NCI-H524 (cell line): ENCODE measurements around the gene PTTG1IP.
"Not testable (repeated sequence)": the region's sequence is repeated elsewhere in the genome, so short reads cannot be mapped to it uniquely, and the experiment has no call there.

Experiments
- DNase-seq, 2 experiments: peaks; one replicate each; lab custom pipeline; 2025; lab: John Stamatoyannopoulos, UW

Gene PTTG1IP, protein sequence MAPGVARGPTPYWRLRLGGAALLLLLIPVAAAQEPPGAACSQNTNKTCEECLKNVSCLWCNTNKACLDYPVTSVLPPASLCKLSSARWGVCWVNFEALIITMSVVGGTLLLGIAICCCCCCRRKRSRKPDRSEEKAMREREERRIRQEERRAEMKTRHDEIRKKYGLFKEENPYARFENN

DNA sequence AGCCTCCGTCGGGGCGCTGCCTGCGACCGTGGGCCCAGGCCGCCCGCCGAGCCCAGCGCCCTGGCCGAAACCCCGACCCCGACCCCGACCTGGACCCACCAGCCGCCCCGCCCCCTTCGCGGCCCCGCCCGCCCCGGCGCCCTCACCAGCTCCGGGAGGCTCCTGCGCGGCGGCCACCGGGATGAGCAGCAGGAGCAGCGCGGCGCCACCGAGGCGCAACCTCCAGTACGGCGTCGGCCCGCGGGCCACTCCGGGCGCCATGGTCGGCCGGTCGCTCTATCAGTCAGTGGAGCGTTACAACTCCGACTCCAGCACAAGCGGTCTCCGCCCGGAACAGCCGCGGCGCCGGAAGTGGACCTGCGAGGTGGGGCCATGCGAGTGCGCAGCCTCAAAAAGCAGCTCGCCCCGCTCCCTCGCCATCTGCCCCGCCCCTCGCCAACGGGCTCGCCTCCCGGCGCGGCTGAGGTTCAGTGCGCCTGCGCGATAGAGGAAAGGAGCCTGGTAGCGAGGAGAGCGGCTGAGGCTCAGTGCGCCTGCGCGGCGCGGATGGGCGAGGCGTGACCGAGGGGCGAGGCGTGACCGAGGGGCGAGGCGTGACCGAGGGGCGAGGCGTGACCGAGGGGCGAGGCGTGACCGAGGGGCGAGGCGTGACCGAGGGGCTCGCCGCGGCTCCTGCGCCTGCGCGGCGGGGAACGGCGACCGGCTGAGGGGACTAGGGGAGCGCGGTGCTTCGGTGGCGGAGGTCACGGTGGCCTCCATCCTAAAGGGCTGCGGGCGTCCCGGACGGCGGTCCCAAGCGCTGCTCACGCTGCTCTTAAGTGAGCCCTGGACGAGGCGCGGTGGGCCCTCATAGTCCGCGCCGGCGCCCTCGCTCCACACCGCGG, at the start of gene PTTG1IP:
Gene PTTG1IP (minus strand): TSS at position 335 of the 884 bp plus-strand sequence. CDS start 74 bp downstream, at position 261.
- peak; percentile 98 for DNase-seq

- no peak for DNase-seq
Measured at GRCh38 chr21:44921928-44922327, 48.4 kb upstream of the PTTG1IP start.

GRCh38 chr21:44920694-44921604, 47.5 kb upstream of the PTTG1IP start, which contains the start of gene ITGB2:
ITGB2 (minus strand) TSS chr21:44920899; CDS start chr21:44910782, 10,117 bp downstream.
- DNase-seq = no peak

GRCh38 chr21:44919913-44920693, 46.6 kb upstream of the PTTG1IP start:
- no peak for DNase-seq

GRCh38 chr21:44919111-44919912, 45.8 kb upstream of the PTTG1IP start:
- no peak for DNase-seq

GRCh38 chr21:44918581-44919033, 45.1 kb upstream of the PTTG1IP start:
- peak in 1 of 2 experiments; percentile 32 for DNase-seq

- DNase-seq = no peak
Measured at GRCh38 chr21:44918107-44918470, 44.6 kb upstream of the PTTG1IP start.

DNA sequence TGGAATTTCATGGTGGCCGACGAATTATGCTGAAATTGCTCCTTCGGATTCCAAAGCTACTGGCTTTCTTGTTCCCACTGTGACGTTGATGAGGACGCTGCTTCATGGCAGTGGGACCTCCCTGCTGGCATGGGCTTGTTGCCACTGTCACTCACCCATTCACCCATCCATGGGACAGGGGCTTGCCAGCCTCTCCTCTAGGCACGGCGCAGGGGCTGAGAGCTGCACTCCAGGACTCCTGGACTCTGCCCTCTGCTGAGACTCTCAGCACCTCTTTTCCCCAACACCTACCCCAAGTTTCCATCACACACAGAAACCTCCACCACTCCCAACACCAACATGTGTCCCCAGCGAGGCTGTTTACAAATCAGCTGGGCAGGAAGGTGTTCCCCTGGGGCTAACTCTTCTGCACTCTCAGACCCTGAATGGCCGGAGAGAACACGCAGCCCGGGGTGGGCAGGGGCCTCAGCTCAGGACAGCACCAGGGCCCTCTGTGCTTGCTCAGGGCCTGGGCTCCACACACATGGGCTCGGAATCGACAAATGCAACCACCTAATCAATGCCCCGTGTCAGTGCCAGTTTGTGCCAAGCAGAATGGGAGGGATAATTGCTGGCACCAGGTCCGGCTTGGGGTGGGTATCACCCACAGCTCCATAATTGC, 44.1 kb upstream of the PTTG1IP start:
- no peak for DNase-seq

DNA sequence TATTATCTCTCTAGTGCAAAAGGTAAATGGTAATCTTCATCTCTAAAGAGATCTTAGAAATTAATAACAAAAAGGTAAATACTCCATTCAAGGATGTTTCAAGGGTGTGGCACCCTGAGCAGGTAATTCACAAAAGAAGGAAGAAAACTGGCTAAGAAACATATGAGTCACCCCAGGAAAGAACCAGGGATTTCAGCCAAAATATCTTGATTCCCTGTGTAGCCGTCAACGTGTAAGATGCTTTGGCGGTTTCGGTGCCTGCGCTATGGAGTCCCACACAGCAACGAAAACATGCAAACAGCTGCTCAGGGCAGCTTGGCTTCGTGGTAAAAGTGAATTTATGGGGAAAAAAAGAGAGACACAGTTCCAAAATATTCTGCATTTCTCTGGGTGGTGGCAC, 43.5 kb upstream of the PTTG1IP start:
- no peak for DNase-seq

DNA sequence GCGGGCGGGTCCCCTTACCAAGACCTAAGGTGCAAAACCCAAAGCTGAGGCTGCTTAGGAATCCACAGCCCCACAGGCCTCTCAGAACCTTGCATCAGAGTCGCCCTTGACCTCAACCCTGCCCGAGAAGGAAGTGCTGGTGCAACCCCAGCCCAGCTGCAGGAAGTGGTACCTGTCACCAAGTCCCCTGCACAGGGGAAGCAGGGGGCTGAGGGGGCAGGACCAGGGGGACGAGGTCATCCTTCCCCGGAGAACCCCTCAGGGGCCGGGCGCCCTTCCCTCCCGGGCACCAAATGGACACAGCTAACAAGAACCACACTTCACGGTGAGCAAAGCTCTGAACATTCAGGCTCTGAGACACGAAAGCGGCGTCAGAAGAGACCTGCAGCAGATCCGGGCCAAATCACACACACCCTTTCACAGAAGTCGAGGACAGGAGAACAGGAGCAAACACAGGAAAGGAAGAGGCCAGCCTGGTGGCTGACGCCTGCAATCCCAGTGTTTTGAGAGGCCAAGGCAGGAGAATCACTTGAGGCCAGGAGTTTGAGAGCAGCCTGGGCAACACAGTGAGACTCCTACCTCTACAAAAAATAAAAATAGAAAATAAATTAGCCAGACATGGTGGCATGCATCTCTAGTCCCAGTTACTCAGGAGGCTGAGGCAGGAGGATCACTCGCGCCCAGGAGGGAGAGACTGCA, 40.8 kb upstream of the PTTG1IP start:
- DNase-seq = no peak

DNA sequence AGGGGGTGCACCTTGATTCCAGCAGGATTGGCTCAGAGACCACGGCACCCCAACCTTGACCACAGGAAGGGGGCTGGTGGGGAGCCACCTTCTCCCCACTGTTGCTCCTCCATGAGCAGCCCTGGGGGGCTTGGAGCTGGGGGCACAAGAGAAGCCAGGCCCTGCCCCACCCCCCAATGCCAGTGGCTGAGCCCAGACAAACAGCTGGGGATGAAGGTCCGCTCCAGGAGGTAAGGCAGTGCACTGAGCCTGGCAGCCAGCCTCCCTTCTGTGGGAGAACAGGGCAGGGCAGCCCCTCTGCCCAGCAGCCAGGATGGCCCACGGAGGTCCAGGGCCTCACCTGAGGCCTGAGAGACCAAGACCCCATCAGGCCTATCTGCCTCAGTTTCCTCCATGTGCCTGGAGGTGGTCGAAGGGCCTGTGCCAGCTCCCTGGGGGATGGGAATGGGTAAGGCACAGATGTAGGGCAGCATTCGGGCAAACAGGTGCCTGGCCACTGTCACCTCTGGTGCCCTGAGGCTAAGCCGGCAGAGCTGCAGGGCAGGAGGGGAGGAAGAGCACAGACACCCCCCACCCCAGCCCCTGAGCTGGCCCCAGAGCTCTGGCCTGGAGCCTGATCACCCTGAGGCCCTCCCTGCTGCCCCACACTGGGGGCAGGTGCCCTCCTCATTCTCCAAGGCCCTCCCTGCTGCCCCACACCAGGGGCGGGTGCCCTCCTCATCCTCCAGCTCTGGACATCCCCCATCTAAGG, 40.1 kb upstream of the PTTG1IP start:
- no peak for DNase-seq

GRCh38 chr21:44912506-44913412, 39.3 kb upstream of the PTTG1IP start:
- DNase-seq = not testable (repeated sequence)

DNA sequence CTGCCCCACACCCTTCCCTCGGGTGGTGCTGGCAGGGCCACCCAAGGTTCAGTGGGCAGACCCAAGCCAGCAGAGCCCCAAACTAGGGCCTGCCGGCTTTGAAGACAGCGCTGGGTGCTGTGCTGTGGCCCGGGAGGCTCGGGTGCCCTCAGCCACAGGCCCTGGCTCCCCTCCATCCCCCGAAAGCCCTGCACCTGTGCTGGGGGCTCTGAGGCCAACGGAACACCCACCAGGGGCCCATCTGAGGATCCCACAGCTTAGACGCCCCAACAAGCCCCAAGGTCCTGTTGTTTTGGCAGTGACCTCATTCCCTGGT, 38.6 kb upstream of the PTTG1IP start:
- DNase-seq = no peak

DNA sequence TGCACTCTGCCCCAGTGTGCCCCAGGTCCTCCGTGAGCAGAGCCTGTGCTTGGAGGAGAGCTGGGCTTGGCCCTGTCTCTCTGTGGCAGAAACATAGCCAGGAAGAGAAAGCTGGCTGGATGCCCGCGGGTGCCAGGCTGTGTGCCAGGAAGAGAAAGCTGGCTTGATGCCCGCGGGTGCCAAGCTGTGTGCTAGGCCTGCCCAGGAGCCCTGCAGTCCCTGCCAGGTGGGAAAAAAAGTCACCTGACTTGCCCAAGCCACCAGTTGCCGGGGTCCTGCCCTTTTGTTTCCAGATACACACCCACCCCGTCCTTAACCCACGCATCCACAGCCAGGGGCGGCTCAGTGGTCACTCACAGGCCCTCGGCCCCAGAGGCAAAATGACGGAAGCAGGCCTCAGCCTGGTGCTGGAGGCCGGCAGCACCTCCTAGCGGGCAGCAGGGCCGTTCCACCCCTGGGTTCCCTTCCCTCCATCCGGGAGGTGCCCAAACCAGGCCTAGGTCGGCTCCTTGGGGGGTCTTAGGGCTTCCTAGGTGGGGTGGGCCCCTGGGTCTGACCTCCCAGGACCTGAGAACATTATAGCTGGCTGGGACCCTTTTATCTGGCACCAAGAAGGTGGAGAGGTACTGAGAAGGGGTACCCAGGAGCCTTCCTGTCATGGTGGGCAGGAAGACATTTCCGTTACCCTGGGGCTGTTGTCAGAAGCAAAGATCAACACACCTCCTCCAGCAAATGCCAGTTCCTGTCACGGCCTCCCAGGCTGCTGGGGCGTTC, 38.1 kb upstream of the PTTG1IP start:
- no peak for DNase-seq

GRCh38 chr21:44911068-44911383, 37.5 kb upstream of the PTTG1IP start:
- DNase-seq = no peak

- DNase-seq = no peak
Measured at GRCh38 chr21:44910229-44911067, 37.0 kb upstream of the PTTG1IP start.
